ENCODE measurements around the gene HSD17B14. TPM values are rescaled to one million over a fixed set of nuclear protein-coding genes. Genes with fewer than 3 reads are reported as not detected.

HSD17B14 gene
- total and polyA plus RNA-seq, 2 donors (not counting 1 experiment from before 2014, with no cell fraction given): 4.5 to 11.1 TPM

Other genes with a start within 250 kb of the HSD17B14 start
Only the 30 nearest of the 33 such genes appear.
- gene FAM83E, start 221.4 kb downstream of the HSD17B14 start, total RNA-seq: 0.50 and 1.0 TPM in 2 replicates
- gene FAM83E, start 221.4 kb downstream of the HSD17B14 start, polyA plus RNA-seq: not detected in 2 replicates
- gene RPL18, start 217.3 kb downstream of the HSD17B14 start, total RNA-seq: 2,017 and 2,054 TPM in 2 replicates
- 1,166 and 1,578 TPM in 2 replicates for gene RPL18, start 217.3 kb downstream of the HSD17B14 start, polyA plus RNA-seq
- gene SPHK2, start 217.0 kb downstream of the HSD17B14 start, total RNA-seq: 5.1 and 9.6 TPM in 2 replicates
- gene SPHK2, start 217.0 kb downstream of the HSD17B14 start, polyA plus RNA-seq: 3.4 and 5.7 TPM in 2 replicates
- 17.2 and 23.6 TPM in 2 replicates for gene DBP, start 199.1 kb downstream of the HSD17B14 start, total RNA-seq
- 3.2 and 4.8 TPM in 2 replicates for gene DBP, start 199.1 kb downstream of the HSD17B14 start, polyA plus RNA-seq
- 2.3 and 4.1 TPM in 2 replicates for gene CA11, start 190.3 kb downstream of the HSD17B14 start, total RNA-seq
- 1.5 and 1.7 TPM in 2 replicates for gene CA11, start 190.3 kb downstream of the HSD17B14 start, polyA plus RNA-seq
- gene NTN5, start 163.5 kb downstream of the HSD17B14 start, total RNA-seq: under 0.01 and 0.51 TPM in 2 replicates
- gene NTN5, start 163.5 kb downstream of the HSD17B14 start, polyA plus RNA-seq: 0.03 and 0.10 TPM in 2 replicates
- gene FUT2, start 140.5 kb downstream of the HSD17B14 start, total RNA-seq: under 0.01 TPM in 1 of 2 replicates, not detected in the other
- not detected in 2 replicates for gene FUT2, start 140.5 kb downstream of the HSD17B14 start, polyA plus RNA-seq
- gene MAMSTR, start 116.8 kb downstream of the HSD17B14 start, total RNA-seq: 0.51 and 0.99 TPM in 2 replicates
- gene MAMSTR, start 116.8 kb downstream of the HSD17B14 start, polyA plus RNA-seq: 0.84 and 1.8 TPM in 2 replicates
- gene RASIP1, start 95.9 kb downstream of the HSD17B14 start, total RNA-seq: 0.99 and 1.5 TPM in 2 replicates
- 1.2 and 1.6 TPM in 2 replicates for gene RASIP1, start 95.9 kb downstream of the HSD17B14 start, polyA plus RNA-seq
- gene IZUMO1, start 89.6 kb downstream of the HSD17B14 start, total RNA-seq: not detected in 2 replicates
- gene IZUMO1, start 89.6 kb downstream of the HSD17B14 start, polyA plus RNA-seq: not detected in 2 replicates
- gene FUT1, start 83.8 kb downstream of the HSD17B14 start, total RNA-seq: under 0.01 and 0.17 TPM in 2 replicates
- 0.02 and 0.06 TPM in 2 replicates for gene FUT1, start 83.8 kb downstream of the HSD17B14 start, polyA plus RNA-seq
- gene FGF21, start 81.0 kb downstream of the HSD17B14 start, total RNA-seq: not detected in 2 replicates
- gene FGF21, start 81.0 kb downstream of the HSD17B14 start, polyA plus RNA-seq: not detected in 2 replicates
- 22.1 and 33.9 TPM in 2 replicates for gene BCAT2, start 25.5 kb downstream of the HSD17B14 start, total RNA-seq
- gene BCAT2, start 25.5 kb downstream of the HSD17B14 start, polyA plus RNA-seq: 22.8 and 23.2 TPM in 2 replicates
- gene PLEKHA4, start 32.1 kb upstream of the HSD17B14 start, total RNA-seq: 18.7 and 20.0 TPM in 2 replicates
- 6.6 and 11.1 TPM in 2 replicates for gene PLEKHA4, start 32.1 kb upstream of the HSD17B14 start, polyA plus RNA-seq
- gene PPP1R15A, start 35.9 kb upstream of the HSD17B14 start, total RNA-seq: 87.3 and 166 TPM in 2 replicates
- 46.3 and 116 TPM in 2 replicates for gene PPP1R15A, start 35.9 kb upstream of the HSD17B14 start, polyA plus RNA-seq
- 0.51 and 0.83 TPM in 2 replicates for gene TULP2, start 62.3 kb upstream of the HSD17B14 start, total RNA-seq
- gene TULP2, start 62.3 kb upstream of the HSD17B14 start, polyA plus RNA-seq: 0.10 and 0.28 TPM in 2 replicates
- 130 and 137 TPM in 2 replicates for gene NUCB1, start 63.8 kb upstream of the HSD17B14 start, total RNA-seq
- 101 and 129 TPM in 2 replicates for gene NUCB1, start 63.8 kb upstream of the HSD17B14 start, polyA plus RNA-seq
- gene DHDH, start 97.2 kb upstream of the HSD17B14 start, total RNA-seq: 0.17 TPM in 1 of 2 replicates, not detected in the other
- 0.08 TPM in 1 of 2 replicates, not detected in the other for gene DHDH, start 97.2 kb upstream of the HSD17B14 start, polyA plus RNA-seq
- 106 and 194 TPM in 2 replicates for gene BAX, start 118.4 kb upstream of the HSD17B14 start, total RNA-seq
- 70.1 and 90.3 TPM in 2 replicates for gene BAX, start 118.4 kb upstream of the HSD17B14 start, polyA plus RNA-seq
- gene FTL, start 128.8 kb upstream of the HSD17B14 start, total RNA-seq: 6,440 and 8,266 TPM in 2 replicates
- 1,844 and 2,689 TPM in 2 replicates for gene FTL, start 128.8 kb upstream of the HSD17B14 start, polyA plus RNA-seq
- 18.7 and 31.2 TPM in 2 replicates for gene GYS1, start 156.8 kb upstream of the HSD17B14 start, total RNA-seq
- gene GYS1, start 156.8 kb upstream of the HSD17B14 start, polyA plus RNA-seq: 42.8 and 43.0 TPM in 2 replicates
- 128 and 158 TPM in 2 replicates for gene RUVBL2, start 157.4 kb upstream of the HSD17B14 start, total RNA-seq
- 77.6 and 157 TPM in 2 replicates for gene RUVBL2, start 157.4 kb upstream of the HSD17B14 start, polyA plus RNA-seq
- not detected in 2 replicates for gene LHB, start 180.6 kb upstream of the HSD17B14 start, total RNA-seq
- 0.17 TPM in 1 of 2 replicates, not detected in the other for gene LHB, start 180.6 kb upstream of the HSD17B14 start, polyA plus RNA-seq
- gene CGB3, start 187.8 kb upstream of the HSD17B14 start, total RNA-seq: not detected in 2 replicates
- gene CGB3, start 187.8 kb upstream of the HSD17B14 start, polyA plus RNA-seq: not detected in 2 replicates
- not detected in 2 replicates for gene CGB2, start 195.4 kb upstream of the HSD17B14 start, total RNA-seq
- gene CGB2, start 195.4 kb upstream of the HSD17B14 start, polyA plus RNA-seq: not detected in 2 replicates
- not detected in 2 replicates for gene CGB1, start 200.4 kb upstream of the HSD17B14 start, total RNA-seq
- not detected in 2 replicates for gene CGB1, start 200.4 kb upstream of the HSD17B14 start, polyA plus RNA-seq
- gene CGB5, start 207.4 kb upstream of the HSD17B14 start, total RNA-seq: not detected in 2 replicates
- not detected in 2 replicates for gene CGB5, start 207.4 kb upstream of the HSD17B14 start, polyA plus RNA-seq
- gene CGB8, start 212.6 kb upstream of the HSD17B14 start, total RNA-seq: not detected in 2 replicates
- gene CGB8, start 212.6 kb upstream of the HSD17B14 start, polyA plus RNA-seq: not detected in 2 replicates
- under 0.01 TPM in 2 replicates for gene CGB7, start 221.3 kb upstream of the HSD17B14 start, total RNA-seq
- gene CGB7, start 221.3 kb upstream of the HSD17B14 start, polyA plus RNA-seq: 0.07 and 0.12 TPM in 2 replicates
- not detected in 2 replicates for gene NTF4, start 228.3 kb upstream of the HSD17B14 start, total RNA-seq
- not detected in 2 replicates for gene NTF4, start 228.3 kb upstream of the HSD17B14 start, polyA plus RNA-seq